HFFc6 (cell line): Measurements from ENCODE around the gene RASSF4. TPM values are rescaled to one million over a fixed set of nuclear protein-coding genes. Genes with fewer than 3 reads are reported as not detected.
A peak's percentile ranks its signal among the peaks of the same experiment; 100 is the strongest.

ENCODE experiments used
- DNase-seq: peaks from one replicate; pipeline ENCODE4 v3.0.0-alpha.2; 2018
- H3K27ac Mint-ChIP-seq: 2 replicates; pipeline ENCODE4 v1.8.0; 2020; ENCODE audit warnings: mild to moderate bottlenecking, mixed read lengths
- H3K27me3 Mint-ChIP-seq: 2 replicates; pipeline ENCODE4 v1.8.0; 2021; ENCODE audit warnings: mild to moderate bottlenecking, moderate library complexity, mixed read lengths; ENCODE audit not compliant: insufficient read depth
- H3K36me3 Mint-ChIP-seq: 2 replicates; pipeline ENCODE4 v1.8.0; 2021; ENCODE audit warnings: low read depth, mixed read lengths
- H3K4me1 Mint-ChIP-seq: 2 replicates; pipeline ENCODE4 v1.8.0; 2020; ENCODE audit warnings: low read depth, mixed read lengths
- H3K4me3 Mint-ChIP-seq: 2 replicates; pipeline ENCODE4 v1.8.0; 2020; ENCODE audit warnings: mild to moderate bottlenecking, moderate library complexity, mixed read lengths
- H3K9me3 Mint-ChIP-seq: 2 replicates; pipeline ENCODE4 v1.8.0; 2020; ENCODE audit warnings: mild to moderate bottlenecking, mixed read lengths
- total RNA-seq, 6 experiments: library from RNA; stranded (reverse); fragmentation: NEBNext Ultra II Directional; extraction: Animal tissue kit (Norgen Biotek cat#: 25700); gene quantifications; 2 replicates in 1 of 6; 3 replicates in 5 of 6; pipeline ENCODE4 v1.2.3, GENCODE V29; 2021
- TF ChIP-seq, protein P1 (sequence below): fragments of 200-600 bp; sonication (generic); IDR thresholded peaks from 2 replicates; pipeline ENCODE4 v1.5.0; 2021; ENCODE audit warnings: antibody characterized with exemption, mild to moderate bottlenecking

RASSF4 gene
- total RNA-seq, 6 experiments from 2014 or later, result 1.1 to 3.8 (median 2.9) TPM

DNA sequence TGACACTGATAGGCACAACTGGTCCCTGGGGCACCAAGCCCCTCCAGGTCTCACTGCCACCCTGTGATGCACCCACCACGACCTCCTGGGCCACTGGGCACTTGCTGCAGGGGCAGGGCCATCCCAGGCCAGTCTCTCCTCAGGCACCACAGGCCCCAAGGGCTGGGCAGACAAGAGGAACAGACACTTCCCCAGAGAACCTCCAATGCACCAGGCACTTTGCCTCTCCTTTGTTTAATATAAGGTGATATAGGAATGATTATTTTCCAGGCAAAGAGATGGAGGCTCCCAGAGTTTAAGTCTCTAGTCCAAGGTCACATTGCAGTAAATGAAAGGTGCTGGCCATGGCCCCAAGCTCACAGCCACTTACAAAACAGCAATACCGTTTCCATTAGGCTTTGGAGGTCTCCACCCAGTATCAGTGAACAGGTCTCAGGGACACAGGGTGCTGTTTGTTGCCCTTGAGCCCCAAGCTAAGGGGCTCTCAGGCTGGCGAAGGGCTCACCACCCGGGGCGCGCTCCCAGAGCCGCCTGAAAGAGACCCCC lies 14.6 kb downstream of the RASSF4 start:
- Mint-ChIP-seq H3K4me1 (peaks cover 20% of the 10 kb centered on the region), H3K36me3 (no peaks in the 10 kb centered on the region), H3K27ac (peak overlapping the region; percentile 88), H3K27me3 (peaks cover 5% of the 10 kb centered on the region), H3K4me3 (peak overlapping the region; percentile 84; the same call in 1 of the 2 replicates), H3K9me3 (no peaks in the 10 kb centered on the region)
- no peak for DNase-seq
- TF ChIP-seq, protein P1, sequence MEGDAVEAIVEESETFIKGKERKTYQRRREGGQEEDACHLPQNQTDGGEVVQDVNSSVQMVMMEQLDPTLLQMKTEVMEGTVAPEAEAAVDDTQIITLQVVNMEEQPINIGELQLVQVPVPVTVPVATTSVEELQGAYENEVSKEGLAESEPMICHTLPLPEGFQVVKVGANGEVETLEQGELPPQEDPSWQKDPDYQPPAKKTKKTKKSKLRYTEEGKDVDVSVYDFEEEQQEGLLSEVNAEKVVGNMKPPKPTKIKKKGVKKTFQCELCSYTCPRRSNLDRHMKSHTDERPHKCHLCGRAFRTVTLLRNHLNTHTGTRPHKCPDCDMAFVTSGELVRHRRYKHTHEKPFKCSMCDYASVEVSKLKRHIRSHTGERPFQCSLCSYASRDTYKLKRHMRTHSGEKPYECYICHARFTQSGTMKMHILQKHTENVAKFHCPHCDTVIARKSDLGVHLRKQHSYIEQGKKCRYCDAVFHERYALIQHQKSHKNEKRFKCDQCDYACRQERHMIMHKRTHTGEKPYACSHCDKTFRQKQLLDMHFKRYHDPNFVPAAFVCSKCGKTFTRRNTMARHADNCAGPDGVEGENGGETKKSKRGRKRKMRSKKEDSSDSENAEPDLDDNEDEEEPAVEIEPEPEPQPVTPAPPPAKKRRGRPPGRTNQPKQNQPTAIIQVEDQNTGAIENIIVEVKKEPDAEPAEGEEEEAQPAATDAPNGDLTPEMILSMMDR, result no peak

DNA sequence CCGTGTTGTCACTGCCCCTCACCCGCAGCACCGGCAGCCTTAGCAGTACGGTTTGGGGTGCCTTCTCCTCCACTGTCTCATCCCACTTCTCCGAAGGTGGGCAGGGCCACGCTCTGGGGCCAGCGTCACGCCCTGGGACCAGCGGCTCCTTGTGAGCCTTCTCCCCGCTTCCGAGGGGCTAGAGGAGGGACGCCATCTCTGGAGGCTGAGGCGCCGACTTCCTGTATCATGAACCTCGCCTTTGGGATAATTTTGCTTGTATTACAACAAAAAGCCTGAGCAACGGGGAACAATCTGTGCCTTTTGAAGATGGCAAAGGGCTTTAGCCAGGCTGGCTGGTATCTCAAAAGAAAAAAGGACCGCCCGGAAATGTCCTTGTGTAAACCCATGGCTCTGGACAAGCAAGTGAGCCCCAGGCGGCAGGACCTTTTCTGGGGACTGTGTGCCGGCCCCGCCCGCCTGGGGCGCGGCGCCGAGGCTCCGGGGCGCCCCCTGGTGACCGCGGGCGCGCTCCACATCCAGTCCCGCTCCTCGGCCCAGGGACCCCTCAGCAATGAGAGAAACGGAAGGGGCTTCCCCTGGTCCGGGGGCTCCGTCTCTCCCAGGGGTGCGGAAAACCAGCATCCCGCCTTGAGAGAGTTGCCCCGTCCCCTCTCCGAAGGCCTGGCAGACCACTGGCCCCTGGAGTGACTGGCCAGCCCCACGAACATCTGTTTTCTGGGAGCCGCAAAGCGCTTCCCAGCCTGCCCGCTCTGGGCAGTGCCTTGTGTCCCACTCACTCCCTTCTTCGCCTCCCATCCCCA lies 15.2 kb downstream of the RASSF4 start:
- TF ChIP-seq, protein P1, result peak; percentile 98
- peak; percentile 39 for DNase-seq
- Mint-ChIP-seq H3K4me1 (peaks cover 23% of the 10 kb centered on the region), H3K4me3 (peak overlapping the region; percentile 84), H3K27ac (peak overlapping the region; percentile 88), H3K9me3 (no peaks in the 10 kb centered on the region), H3K36me3 (no peaks in the 10 kb centered on the region), H3K27me3 (peaks cover 3% of the 10 kb centered on the region)

DNA sequence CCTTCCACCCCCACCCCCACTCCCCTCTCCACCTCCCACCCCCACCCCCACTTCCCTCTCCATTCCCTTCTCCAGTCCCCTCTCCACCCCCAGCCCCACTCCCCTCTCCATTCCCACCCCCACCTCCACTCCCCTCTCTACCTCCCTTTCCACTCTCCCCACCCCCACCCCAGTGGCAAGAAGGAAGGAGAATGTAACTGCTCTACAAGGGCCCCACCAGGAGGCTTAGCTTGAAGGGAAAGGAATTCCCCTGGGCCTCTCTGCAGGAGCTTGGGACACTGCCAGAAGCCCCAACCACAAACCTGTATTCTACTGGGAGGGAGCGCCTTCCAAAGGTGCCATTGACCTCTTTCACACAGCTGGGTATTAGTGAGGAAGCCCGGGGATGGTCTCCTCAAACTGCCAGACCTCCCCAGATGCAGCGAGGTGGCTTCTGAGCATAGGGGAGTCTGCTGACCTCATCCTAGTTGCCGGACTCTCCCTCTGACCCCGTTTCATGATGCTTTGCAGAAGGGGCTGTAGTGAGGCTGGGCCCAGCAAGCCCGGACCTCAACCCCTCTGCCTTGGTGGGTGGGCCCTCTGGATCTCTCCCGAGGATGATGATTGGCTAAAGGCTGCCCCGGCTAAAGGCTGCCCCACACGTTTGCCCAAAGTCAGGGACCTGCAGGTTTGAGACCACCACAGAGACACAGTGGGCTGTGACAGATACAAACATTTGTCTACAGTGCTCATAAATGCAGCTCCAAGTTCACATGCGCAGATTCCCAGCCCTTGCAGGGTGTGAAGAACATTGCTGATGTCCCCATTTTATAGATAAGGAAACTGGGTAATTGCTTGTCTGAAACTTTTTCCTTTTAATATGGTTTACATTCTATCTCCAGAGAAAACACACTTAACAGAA lies 16.1 kb downstream of the RASSF4 start:
- Mint-ChIP-seq H3K9me3 (no peaks in the 10 kb centered on the region), H3K4me3 (no peak overlapping the region; the same call in 1 of the 2 replicates), H3K27me3 (no peaks in the 10 kb centered on the region), H3K36me3 (no peaks in the 10 kb centered on the region), H3K27ac (peak overlapping the region; percentile 58; the same call in 1 of the 2 replicates), H3K4me1 (peaks cover 32% of the 10 kb centered on the region)
- DNase-seq, result no peak
- TF ChIP-seq, protein P1, result no peak

DNA sequence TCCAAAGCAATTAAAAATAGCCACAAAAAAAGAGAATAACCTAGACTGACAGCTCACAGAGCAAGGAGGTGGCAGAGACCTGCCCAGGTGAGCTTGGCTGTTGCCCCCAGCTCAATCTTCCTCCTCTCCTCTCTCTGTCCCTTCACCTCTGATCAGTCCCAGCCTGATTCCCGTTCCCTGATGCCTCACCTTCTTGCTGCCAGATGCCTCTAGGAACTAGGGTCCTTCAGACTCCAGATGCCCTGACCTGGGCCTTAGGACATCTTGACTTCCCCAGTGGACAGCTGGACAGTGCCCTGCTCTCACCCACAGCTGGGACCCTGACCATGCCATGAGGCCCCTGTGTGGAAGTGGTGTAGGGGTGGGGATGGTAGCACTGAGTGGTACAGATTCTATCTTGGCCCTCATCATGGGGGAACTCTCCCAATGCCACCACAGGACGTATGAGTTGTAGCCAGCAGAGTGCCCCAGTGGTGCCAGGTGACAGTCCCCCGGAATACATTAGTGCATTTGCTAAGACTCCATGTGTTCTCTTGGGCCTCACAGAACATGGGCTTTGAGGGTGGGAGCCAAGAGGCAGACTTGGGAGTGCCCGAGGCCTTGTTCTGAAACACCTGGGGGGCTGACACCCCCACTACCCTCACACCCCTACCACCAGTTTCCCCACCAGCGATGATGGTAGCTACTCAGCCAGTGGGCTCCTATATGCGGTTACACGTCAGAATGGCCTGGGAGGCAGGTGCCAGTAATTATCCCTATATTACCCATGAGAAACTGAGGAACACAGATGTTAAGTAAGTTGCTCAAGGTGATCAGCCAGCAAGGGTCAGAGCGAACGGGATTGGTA lies 17.0 kb downstream of the RASSF4 start:
- no peak overlapping the region for H3K4me3 Mint-ChIP-seq
- no peaks in the 10 kb centered on the region for H3K36me3 Mint-ChIP-seq
- TF ChIP-seq, protein P1, result no peak
- DNase-seq, result no peak
- H3K9me3 Mint-ChIP-seq, result no peaks in the 10 kb centered on the region
- no peak overlapping the region for H3K27ac Mint-ChIP-seq
- H3K27me3 Mint-ChIP-seq, result no peaks in the 10 kb centered on the region
- H3K4me1 Mint-ChIP-seq, result peaks cover 41% of the 10 kb centered on the region
